ENCODE results near the gene MAFG. TPM values are rescaled to one million over a fixed set of nuclear protein-coding genes. Genes with fewer than 3 reads are reported as not detected.
A peak's percentile ranks its signal among the peaks of the same experiment; 100 is the strongest.

The MAFG gene
- total and polyA plus RNA-seq, 2 of the 13 experiments (the other 11 are each of a cell fraction or from before 2014, with no cell fraction given): 14.5 to 20.0 TPM

GRCh38 chr17:81976332-81977210 lies 49.0 kb upstream of the MAFG start (continued):
- TF ChIP-seq SNAI1 (CRISPR knock-in tag; IDR thresholded peaks at IDR 0.05; ENCODE audit: borderline replicate concordance) (no peak), MBD4 (IDR thresholded peaks at IDR 0.05; ENCODE audit: borderline replicate concordance, low read length) (no peak), KDM4B (CRISPR knock-in tag; IDR thresholded peaks at IDR 0.05) (no peak), ZNF674 (CRISPR knock-in tag; IDR thresholded peaks at IDR 0.05; ENCODE audit: low read depth) (no peak), NFE2 (CRISPR knock-in tag; IDR thresholded peaks at IDR 0.05) (no peak), SUZ12 (IDR thresholded peaks at IDR 0.05; ENCODE audit: low read depth, low read length) (no peak), ZNF503 (CRISPR knock-in tag; IDR thresholded peaks at IDR 0.05) (no peak), ZNF549 (CRISPR knock-in tag; IDR thresholded peaks at IDR 0.05) (no peak), ZNF329 (CRISPR knock-in tag; IDR thresholded peaks at IDR 0.05; ENCODE audit: low read depth) (no peak), NFAT5 (CRISPR knock-in tag; IDR thresholded peaks at IDR 0.05) (no peak), ETS1 (CRISPR knock-in tag; IDR thresholded peaks at IDR 0.05) (no peak; the same call in 1 of the 2 replicates), PRPF4 (IDR thresholded peaks at IDR 0.05; ENCODE audit: low read depth, low read length, poor library complexity, severe bottlenecking) (no peak), ZNF589 (CRISPR knock-in tag; conservative IDR thresholded peaks at IDR 0.05) (0 out of 2 replicates have a peak, but pooled peaks have one; percentile 48), CENPT (CRISPR knock-in tag; IDR thresholded peaks at IDR 0.05; ENCODE audit: low read depth) (no peak), ZBTB44 (CRISPR knock-in tag; IDR thresholded peaks at IDR 0.05) (no peak), MTA1 (CRISPR knock-in tag; IDR thresholded peaks at IDR 0.05; ENCODE audit: borderline replicate concordance) (peak; percentile 55; the same call in 1 of the 2 replicates), GPBP1L1 (CRISPR knock-in tag; IDR thresholded peaks at IDR 0.05) (no peak)

Measured in HepG2 (cell line).